Inferior parietal cortex (tissue), 1 donor: Measurements from ENCODE around the gene GRAMD1B.
"Not testable (repeated sequence)": the region's sequence is repeated elsewhere in the genome, so short reads cannot be mapped to it uniquely, and the experiment has no call there.

Experiments
- DNase-seq: peaks from one replicate; pipeline ENCODE4 v3.0.0-alpha.2; 2016; ENCODE audit errors: extremely low spot score

GRAMD1B gene

DNA sequence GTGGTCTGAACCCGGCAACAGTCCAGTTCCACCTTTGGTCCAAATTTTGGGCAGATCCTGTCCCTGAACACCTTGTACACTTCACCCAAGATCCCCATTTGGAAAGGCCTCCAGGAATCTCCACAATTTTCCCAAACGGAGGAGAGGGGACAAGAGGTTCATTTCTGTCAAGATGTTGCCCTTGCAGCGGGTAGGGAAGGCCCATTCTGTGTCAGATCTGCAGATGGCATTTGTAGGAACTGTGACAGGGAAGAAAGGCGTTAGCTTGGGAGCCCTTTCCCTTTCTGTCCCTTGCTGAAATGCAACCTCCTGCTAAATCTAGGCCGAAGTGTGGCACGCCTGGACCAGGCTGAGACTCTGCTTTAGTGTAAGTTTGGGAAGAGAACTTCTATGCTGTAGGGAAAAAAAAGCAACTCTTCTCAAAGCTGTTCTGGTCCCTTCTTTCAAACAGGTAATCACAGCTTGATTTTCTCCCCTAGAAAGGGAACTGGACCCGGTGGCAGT is 138.3 kb downstream of the GRAMD1B start:
- DNase-seq, result no peak

DNA sequence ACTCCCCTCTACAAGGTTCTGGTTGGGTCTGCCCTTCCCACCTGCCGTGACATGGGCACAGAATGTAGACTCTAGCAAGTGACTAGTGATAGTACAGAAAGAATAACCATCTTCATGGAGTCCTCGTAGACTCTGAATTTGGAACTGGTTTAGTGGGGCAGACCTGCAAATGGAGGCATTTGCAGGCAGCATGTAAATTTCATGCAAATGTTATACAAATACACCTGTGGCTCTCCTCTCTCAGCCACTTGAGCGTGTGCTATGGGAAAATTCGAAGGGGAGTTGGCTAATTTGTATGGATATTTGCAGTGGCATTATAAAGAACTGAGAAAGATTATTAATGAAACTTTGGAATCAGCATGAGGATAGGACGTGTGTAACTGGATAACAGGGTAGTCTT is 139.3 kb downstream of the GRAMD1B start:
- DNase-seq, result no peak

DNA sequence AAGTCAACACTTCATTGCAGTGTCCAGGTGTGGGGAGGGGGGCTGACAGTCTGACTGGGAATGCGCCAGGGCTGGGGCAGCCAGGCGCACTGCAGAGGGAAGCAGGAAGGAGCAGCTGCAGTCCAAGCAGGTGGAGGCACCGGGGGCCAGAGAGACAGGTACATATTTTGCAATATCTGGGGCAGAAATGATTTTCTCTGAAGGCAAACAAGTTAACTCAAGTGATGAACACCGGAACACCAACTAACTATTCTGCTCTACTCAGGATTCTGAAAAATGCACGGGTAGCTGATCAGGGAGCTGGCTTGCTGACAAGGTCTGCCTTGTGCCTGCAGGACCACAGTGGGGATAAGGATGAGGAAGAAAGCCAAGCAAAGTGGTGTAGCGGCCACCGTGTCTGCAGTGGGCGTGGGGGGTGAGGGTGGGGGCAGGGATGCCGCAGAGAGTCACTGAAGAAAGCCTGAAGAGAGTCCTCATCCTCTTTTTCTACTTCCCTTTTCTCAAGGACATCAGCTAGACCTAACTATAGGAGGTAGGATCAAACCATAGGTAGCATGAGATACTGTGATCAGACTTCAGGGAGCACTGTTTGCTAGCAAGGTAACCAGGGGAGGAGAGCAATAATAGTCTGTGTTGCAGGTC is 141.0 kb downstream of the GRAMD1B start:
- no peak for DNase-seq

DNA sequence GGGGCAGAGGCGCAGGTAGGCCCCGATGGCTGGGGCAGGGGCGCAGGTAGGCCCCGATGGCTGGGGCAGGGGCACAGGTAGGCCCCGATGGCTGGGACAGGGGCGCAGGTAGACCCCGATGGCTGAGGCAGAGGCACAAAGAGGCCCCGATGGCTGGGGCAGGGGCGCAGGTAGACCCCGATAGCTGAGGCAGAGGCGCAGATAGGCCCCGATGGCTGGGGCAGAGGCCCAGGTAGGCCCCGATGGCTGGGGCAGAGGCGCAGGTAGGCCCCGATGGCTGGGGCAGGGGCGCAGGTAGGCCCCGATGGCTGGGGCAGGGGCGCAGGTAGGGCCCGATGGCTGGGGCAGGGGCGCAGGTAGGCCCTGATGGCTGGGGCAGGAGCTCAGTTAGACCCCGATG is 142.7 kb downstream of the GRAMD1B start:
- DNase-seq, result not testable (repeated sequence)

DNA sequence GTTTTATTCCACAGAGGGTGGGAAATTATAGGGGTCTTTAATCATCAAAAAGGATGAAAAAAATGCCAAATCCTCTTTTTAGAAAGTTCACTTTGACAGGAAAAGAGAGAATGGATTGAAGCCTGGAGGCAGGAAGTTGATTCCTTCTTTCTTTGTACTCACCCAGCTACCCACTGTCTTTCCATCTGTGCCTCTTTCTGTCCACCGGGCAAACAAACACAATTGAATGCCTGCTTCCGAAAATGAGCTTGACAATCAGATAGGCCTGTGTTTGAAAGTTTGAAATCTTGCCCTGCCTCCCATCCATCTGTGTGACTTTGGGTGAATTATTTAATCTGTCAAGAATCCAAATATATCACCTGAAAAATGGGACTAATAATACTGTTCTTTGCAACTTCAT is 143.2 kb downstream of the GRAMD1B start:
- DNase-seq, result no peak

DNA sequence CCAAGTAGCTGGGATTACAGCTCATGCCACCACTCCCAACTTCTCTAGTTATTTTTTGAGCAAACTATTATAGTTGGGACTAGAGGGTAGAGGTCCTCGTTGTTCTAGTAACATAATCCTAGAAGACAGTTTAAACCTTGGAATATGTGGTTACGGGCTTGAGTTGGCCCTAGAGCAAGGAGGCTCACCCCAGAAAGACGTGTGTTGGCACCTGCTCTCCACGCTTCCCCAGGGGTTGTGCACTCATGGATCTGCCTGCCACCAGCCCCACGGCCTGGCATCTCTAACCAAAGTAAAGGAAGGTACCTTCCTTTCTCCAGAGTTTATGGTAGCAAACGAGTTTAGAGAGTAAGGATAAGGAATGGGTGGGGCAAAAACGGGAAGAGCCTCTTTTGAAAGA is 145.4 kb downstream of the GRAMD1B start:
- DNase-seq, result no peak

DNA sequence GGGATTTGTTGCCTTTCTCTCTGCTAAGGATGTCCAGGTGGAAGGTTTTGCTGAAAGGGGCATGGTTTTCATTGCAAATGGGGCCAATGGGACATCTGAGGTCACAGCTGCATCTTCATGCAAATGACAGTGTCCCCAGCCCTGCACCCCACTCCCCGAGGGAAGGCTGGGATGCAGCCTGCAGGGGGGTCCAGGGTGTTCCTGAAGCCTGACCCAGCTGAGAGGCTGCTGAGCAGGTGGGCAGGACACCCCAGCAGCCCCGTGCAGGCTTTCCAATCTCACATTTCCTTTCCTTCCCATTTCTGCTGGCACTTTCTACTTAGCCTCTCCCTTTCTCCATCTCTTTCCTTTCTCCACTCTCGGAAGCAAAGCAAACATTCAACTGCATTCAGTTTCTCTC is 146.0 kb downstream of the GRAMD1B start:
- no peak for DNase-seq

DNA sequence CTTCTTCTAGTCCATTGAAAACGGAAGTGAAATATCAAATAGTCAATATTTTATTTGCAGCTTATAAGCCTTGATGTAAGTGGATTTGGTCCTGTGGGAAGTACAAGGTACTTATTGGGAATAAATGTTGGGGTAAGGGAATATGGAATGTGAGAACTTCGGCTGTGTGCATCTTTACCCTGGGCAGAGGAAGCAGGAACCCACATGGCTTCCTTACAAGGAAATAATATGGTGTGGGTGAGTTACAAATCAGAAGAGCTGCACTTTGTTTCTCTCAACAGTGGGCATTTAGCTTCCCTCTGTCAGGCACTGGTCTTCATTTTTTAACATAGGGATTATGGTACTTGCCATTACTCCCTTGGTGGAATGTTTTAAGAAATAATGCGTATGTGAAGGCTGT is 146.4 kb downstream of the GRAMD1B start:
- no peak for DNase-seq

DNA sequence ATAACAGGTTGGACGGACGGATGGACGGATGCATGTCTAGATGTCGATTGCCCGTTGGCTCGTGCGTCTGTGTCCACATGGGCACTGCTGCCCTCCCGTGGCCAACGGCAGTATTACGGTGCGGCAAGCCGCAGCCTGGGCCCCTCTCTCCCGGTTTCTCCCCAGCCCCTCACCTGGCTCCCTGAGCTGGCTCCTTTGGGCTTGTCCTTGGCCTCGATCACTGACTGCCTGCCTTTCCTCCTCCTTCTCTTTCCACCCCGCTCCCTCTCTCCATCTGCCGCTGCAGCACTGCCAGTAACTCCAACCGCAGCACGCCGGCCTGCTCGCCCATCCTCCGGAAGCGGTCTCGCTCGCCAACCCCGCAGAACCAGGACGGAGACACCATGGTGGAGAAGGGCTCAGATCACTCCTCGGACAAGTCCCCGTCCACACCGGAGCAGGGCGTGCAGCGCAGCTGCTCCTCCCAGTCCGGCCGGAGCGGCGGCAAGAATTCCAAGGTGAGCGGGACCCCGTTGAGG is 147.1 kb downstream of the GRAMD1B start:
- peak; percentile 73 for DNase-seq

DNA sequence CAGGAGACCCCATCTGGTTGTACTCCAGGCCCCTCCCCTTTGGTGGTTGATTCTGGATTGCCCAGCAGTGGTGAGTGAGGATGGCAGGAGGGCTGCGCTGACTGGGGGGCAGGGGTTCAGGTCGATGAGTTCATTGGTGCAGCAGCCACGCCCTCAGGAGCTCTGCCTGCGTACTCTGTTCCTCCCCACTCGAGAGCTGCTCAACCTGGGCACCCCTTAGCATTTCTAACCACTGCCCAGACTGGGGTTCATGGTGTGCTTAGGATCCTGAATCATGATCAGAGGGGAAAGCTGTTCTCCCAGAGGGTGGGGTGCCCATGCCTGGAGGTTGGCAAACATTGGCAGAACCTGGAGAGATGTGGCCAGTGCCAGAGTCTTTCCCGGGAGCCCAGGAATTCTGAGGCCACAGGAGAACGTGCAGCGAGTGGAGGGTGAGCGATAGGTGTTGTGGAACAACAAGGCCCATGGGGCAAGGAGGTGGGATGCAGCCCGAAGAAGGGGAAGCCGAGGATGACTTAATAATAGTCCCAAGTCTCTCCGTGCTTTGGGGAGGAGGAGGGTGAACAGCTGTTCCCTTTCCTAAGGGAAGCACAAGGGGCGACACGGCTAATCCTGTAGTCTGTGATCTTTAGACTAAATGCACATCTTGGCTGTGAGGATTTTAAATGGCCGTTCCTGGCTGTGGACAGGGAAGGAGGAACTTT is 148.9 kb downstream of the GRAMD1B start:
- DNase-seq, result no peak

DNA sequence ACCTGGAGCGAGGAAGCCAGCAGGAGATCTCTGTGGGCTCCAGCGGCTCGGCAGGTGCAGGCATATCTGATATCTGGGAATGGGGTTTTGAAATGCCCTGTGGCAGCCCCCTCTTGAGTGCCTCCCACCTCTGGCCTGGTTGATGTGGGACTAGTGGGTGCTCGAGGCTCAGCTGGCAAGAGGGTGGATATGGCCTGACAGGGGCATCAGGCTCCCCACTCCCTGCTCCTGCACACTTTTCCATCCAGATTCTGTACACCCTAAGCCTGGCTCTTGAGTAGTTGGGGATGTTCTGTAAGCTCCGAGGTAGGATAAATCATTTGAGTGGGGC is 149.4 kb downstream of the GRAMD1B start:
- no peak for DNase-seq

DNA sequence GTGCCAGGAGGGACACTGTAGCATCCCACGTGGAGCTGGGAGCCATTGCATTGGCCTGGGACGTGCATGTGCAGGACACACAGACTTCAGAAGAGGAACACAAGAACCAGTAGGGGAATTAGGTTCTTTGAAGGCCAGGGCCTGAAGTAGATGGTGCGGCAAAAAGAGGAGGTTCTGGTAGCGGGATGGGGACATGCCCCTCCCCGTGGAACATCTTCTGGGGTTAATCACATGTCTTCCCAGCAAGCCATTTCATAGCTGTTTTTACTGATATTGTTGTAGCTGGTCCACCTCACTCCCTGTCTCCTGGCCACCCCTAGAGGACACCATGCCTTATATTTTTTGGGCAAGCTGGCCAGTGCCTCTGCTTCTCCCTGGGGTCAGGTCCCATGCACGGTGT is 150.1 kb downstream of the GRAMD1B start:
- no peak for DNase-seq

DNA sequence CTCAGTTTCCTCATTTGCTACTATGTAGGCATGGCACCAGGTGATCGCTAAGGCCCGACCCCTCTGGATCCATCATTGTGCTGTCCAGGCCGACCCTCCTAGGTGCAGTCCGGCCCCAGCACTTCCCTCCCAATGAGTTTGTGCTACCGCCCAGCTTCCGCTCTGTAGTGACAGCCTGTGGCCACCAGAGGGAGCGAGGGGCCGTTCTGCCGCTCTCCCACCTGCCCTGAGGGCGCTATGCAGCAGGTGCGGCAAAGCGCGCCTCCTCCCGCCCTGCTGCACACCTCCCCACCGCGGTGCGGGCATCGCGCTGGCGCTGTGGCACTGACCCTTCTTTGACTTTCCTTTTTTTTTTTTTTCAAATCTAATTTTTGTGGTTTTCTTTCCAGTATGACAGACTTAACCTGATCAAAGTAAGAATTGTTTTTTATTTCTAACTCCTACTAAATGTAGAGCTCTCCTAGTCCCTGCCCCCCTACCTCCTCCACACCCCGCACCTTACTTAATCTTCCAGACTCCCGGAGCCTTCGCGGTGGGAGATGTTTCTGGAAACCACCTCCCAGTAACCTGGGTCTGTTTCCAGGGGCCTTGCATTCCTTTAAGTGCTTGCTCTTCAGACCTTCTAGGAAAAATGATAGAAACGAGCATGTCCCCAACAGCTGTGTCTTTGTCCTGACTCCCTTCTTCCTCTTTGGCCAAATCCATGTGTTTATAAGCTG is 150.6 kb downstream of the GRAMD1B start:
- DNase-seq, result peak; percentile 47

DNA sequence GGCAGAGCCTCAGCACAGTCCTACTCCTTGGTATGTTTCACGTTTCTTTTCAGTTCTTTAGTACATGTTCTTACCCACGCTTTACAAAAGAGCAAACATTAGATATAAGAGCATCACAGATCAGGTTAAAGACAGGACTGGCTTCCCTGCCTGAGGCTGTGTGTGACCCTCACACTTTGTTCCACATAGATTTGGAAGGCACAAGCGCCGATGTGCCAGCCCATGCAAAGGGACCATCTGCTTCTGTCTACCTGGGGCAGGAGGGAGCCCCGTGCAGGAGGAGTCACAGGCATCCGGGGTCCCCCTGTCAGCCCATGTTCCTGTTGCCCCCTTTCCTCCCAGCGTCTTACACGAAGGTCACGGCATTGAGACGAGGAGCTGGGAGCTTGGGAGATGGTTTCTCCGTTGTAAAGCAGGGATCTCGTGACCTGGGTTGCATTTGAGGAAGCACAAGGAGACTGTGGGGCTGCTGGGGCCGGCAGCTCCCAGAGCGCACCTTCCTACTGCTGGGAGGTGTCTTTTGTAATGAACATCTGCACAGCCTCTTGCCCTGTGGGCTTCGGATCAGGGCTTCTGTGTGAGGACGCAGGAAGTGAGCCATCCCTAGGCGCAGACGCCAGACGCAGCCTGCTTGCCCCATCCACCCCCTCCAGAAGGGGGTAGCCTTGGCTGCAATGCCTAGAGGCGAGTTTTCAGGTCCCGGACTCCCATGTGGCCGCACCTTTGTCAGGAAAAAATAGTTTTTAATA is 151.8 kb downstream of the GRAMD1B start:
- no peak for DNase-seq

DNA sequence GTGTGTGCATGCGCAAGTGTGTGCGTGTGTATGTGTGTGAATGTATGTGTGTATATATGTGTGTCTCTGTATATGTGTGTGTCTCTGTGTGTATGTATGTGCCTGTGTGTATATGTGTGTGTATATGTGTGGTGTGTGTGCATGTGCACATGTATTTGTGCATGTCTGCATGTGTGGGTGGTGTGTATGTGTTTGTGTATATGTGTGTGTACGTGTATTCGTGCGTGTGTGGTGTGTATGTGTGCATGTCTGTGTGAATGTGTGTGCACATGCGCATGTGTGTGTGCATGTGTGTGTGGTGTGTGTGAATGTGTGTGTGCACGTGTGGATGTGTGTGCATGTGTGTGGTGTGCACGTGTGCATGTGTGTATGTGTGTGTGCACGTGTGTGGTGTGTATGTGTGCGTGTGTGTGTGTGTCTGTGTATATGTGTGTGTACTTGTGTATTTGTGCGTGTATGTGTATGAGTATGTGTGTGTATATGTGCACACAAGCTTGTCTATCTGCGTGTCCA is 153.0 kb downstream of the GRAMD1B start:
- no peak for DNase-seq

DNA sequence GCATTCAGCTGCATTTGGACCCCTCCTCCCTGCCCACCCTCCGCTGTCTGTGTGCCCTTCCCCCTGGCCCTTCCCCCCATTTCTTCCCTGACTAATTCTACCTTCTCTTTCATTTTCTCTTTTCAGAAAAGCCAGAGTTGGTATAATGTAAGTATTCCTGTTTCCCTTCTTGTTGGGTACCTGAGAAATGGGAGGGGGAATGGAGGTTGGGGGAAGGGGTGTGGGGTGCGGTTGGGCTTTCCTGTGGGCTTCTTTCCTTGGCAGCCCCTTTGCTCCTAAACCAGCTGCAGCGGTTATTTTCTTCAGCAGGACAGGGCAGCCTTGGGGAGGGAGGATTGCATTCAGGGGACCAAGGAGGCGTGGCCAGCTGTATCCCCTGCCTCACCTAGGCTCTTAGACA is 154.1 kb downstream of the GRAMD1B start:
- no peak for DNase-seq

DNA sequence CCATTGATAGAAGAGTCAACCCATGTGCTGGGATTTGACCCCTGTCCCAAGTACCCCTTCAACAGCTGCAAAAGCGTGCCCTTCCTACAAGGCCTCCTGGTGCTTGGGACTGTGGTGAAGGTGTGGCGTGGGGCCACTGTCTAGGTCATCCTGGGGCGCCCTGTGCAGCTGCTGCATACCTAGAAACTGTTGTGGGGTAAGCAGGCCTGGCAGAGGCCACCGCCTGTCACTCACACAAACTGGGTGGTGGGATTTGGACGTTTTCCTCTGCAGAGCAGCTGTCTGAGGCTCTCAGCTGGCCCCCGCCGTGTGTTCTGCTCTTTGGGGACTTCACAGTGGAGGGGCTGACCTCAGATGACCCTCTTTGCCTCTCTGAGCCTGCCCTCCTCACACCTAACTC is 154.7 kb downstream of the GRAMD1B start:
- no peak for DNase-seq

DNA sequence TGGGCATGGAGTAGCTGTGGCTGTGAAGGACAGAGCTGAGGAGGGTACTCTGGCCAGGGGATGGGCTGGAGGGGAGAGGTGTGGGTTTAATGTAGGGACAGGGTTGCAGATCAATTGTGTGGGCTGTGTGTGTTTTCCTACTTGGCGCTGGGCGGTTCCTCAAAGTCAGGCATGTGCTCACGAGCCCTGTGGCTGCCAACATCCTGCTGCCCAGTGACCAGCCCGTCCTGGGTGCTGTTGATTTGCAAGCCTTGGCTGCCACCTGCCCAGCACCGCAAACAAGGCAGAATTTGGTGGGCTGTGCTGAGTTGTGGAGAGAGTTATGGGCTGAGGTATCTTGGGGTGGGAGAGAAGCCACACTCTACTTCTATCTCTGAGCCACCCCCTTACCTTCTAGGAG is 155.1 kb downstream of the GRAMD1B start:
- DNase-seq, result no peak

DNA sequence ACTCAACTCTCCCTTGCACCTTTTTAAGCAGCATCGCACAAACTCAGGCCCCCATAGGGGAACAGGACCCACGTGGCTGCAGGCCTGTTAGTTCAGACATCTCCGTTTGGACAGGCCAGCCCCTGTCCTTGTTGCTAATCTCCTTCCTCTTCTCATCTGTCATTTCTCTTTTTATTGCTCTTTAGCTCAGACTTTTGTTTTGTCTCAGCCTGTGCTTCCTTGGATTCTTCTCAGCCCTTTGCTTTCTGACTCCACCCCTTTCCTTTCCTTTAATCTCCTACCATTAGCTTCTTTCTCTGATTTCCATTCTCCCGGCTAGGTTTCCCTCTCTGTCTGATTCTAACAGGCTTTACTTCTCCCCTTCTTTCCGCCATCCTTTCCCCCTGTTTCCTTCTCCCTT is 155.6 kb downstream of the GRAMD1B start:
- DNase-seq, result no peak

DNA sequence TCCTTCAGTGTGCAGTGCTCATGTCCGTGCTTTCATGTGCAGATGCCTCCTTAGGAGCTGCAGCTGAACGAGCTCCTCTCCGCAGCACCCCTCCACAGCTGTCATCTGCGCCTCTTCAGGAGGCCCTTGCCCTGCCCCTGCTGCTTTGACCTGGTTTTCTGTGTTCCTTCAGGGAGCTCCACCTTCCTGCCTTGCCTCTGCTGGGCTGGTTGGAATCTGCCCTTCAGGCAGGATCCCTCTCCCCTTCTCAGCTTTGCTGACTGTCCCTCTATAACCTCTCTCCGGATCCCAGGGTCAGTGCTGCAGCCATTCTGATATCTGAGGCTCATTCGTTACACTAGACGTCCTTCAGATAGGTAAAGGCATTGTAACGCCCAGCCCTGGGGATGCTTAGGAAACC is 156.5 kb downstream of the GRAMD1B start:
- no peak for DNase-seq

DNA sequence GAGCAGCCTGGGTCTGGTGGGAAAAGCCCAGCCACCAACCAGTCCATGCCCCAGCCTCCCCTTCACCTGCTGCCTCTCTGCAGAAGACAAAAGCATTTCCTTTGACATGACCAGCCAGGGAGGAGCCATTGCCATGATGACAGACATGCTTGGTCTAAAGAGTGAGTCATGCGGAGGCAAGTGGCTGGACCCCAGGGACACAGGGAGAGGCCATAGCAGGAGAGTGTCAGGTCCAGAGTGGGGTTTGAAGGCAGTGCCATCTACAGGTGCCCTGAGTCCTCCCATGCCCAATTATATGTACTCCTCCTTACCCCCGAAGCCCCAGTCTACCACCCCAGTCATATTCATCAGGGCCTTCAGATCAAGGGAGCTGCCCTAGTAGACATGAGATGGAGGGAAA is 157.0 kb downstream of the GRAMD1B start:
- no peak for DNase-seq

DNA sequence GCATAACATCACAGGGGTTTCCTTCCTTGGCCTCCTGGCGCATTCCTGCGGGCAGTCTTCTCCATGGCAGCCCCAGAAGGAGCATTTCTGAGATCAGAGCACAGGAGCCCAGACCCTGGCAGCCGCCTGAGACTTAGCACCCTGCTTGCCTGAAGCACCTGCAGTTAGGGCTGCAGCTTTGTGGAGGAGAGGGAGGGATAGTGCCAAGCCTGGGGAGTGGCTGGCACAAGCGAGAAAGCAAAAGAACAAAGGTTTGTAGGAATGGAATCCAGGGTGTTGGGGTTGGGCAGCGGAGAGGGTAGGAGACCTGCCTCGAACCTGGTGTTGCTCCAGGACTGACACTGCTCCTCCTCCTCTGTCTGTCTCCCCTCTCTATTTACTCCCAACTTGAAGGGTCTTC is 157.5 kb downstream of the GRAMD1B start:
- DNase-seq, result no peak
